GM21526 (cell line): ENCODE results near the gene ABCG8.

Source experiments
- ATAC-seq: cut with Tn5 transposase; IDR thresholded peaks from one replicate; pipeline ENCODE4 v1.9.1; 2021; ENCODE audit warnings: moderate library complexity; ENCODE audit not compliant: unreplicated experiment, low FRiP score

The ABCG8 gene

GRCh38 chr2:43824951-43825493 lies 13.7 kb upstream of the ABCG8 start:
- no peak for ATAC-seq

GRCh38 chr2:43825841-43826240 lies 12.9 kb upstream of the ABCG8 start:
- no peak for ATAC-seq

GRCh38 chr2:43826305-43827250 lies 12.2 kb upstream of the ABCG8 start:
- no peak for ATAC-seq

- no peak for ATAC-seq
Measured at GRCh38 chr2:43831543-43832294, 7.1 kb upstream of the ABCG8 start.

GRCh38 chr2:43832457-43832856 lies 6.3 kb upstream of the ABCG8 start:
- no peak for ATAC-seq

GRCh38 chr2:43837033-43837432 lies 1.7 kb upstream of the ABCG8 start:
- ATAC-seq: no peak

- ATAC-seq: no peak
Measured at GRCh38 chr2:43837831-43838559, 776 bp upstream of the ABCG8 start.

GRCh38 chr2:43839776-43840564 lies 1.2 kb downstream of the ABCG8 start:
- no peak for ATAC-seq

- ATAC-seq: no peak
Measured at GRCh38 chr2:43840965-43841364, 2.2 kb downstream of the ABCG8 start.

- no peak for ATAC-seq
Measured at GRCh38 chr2:43841949-43842865, 3.4 kb downstream of the ABCG8 start.

- no peak for ATAC-seq
Measured at GRCh38 chr2:43842866-43843226, 4.1 kb downstream of the ABCG8 start.

- no peak for ATAC-seq
Measured at GRCh38 chr2:43845181-43845580, 6.4 kb downstream of the ABCG8 start.

GRCh38 chr2:43846140-43846793 lies 7.5 kb downstream of the ABCG8 start:
- no peak for ATAC-seq

GRCh38 chr2:43848214-43848613 lies 9.4 kb downstream of the ABCG8 start:
- ATAC-seq: no peak

GRCh38 chr2:43851011-43851980 lies 12.5 kb downstream of the ABCG8 start:
- no peak for ATAC-seq

GRCh38 chr2:43852196-43852730 lies 13.5 kb downstream of the ABCG8 start:
- no peak for ATAC-seq
